HG03565 (cell line): ENCODE data around the gene ZNF358.

ENCODE experiments used
- ATAC-seq: cut with Tn5 transposase; IDR thresholded peaks from one replicate; pipeline ENCODE4 v1.9.1; 2021; ENCODE audit warnings: mild to moderate bottlenecking, moderate library complexity; ENCODE audit not compliant: unreplicated experiment

ZNF358 gene

GRCh38 chr19:7515645-7516151, at the start of gene ZNF358:
Gene ZNF358, plus strand, starts transcription at chr19:7516103. Its CDS starts 3,140 bp downstream, at chr19:7519243.
- no peak for ATAC-seq

DNA sequence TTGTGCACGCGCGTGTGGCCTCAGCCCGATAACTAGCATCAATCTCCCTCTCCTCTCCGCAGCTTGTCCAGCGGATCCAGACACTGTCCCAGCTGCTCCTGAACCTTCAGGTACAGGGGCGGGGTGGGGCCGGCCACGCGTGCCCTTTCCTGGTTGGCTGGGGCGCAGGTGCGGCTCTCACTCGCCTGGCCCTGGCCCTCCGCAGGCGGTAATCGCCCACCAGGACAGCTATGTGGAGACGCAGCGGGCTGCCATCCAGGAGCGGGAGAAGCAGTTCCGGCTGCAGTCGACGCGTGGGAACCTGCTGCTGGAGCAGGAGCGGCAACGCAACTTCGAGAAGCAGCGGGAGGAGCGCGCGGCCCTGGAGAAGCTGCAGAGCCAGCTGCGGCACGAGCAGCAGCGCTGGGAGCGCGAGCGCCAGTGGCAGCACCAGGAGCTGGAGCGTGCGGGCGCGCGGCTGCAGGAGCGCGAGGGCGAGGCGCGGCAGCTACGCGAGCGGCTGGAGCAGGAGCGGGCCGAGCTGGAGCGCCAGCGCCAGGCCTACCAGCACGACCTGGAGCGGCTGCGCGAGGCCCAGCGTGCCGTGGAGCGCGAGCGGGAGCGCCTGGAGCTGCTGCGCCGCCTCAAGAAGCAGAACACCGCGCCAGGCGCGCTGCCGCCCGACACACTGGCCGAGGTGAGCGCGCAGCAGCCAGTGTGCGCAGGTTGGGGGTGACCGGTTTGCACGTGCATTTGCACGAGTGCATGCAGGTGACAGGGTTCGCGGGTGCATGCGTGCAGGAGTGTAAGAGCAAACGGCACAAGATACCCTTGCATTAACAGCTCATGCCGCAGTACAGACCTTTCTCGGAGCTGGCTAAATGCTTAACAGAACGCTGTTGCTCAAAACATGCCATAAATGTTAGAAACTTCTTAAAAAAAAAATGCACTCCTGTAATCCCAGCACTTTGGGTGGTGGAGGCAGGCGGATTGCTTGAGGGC, 48.6 kb upstream of the ZNF358 start:
- ATAC-seq = no peak

DNA sequence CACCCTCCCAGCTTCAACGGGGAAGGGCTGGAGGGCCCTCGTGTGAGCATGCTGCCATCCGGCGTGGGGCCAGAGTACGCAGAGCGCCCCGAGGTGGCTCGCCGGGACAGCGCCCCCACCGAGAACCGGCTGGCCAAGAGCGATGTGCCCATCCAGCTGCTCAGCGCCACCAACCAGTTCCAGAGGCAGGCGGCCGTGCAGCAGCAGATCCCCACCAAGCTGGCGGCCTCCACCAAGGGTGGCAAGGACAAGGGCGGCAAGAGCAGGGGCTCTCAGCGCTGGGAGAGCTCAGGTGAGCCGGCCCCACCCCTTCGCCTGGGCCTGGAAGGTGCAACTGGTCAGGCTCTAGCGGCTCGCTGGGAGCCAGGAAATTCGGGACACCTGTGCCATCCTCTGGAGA, 47.1 kb upstream of the ZNF358 start:
- ATAC-seq = no peak

GRCh38 chr19:7469669-7470285, 46.1 kb upstream of the ZNF358 start:
- no peak for ATAC-seq

GRCh38 chr19:7470540-7471305, 45.2 kb upstream of the ZNF358 start:
- ATAC-seq = no peak

DNA sequence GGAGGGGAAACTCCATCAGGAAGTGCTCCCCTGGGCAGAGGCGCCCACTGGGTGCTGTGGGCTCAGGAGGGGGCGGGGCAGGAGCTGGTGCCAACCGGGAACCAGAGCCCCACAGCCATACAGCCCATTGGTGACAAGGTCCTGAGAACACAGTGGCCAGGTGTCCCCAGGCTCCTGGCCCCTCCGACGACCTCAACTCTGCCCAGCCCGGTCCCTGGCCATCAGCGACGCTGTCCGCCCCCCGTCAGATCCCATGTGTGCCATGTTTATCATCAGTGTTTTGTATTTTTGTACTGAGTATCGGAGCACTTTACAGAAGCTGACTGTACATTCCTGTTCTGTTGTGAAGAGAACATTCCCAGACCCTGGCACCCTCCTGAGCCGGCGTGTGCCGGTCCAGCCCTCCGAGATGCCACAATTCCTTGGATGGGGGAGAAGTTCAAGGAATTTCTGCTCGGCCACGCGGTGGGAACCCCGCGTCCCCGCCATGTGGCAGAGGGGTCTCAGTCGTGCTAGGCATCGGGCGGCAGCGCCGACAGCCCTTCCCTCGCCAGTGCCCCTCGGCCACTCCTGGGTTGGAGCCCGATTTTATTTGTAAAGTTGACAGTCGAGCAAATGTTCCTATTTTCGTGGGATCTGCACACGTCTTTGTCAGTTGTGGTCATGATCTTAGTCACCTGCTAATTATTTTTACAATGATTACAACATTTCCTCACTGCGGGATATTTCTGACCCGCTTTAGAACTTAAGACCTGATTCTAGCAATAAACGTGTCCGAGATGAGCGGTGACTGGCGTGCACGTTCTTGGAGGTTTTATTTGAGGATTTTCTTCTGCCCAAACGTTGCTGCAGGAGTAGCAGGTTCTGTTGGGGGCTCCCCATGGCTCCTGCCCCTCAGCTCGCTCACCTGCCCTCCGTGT, 43.9 kb upstream of the ZNF358 start:
- ATAC-seq = no peak

DNA sequence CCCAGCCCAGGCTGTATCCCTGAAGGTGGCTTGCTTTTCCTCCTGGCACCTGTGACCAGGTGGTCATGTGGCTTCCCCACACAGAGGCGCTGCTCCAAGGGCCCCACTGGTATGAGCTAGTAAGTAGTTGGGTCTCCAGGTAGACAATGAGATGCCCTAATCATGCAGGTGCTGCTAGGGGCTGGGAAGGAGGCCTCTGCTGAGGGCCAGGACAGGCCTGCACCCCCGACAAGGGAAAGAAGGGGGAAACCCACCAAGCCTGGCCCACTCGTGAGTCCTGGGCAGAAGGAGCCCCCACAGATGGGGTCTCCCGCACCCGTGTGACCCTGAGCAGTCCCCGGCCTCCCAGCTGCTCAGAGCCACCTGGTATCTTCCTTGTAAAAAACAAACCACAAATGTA, 40.2 kb upstream of the ZNF358 start:
- no peak for ATAC-seq

DNA sequence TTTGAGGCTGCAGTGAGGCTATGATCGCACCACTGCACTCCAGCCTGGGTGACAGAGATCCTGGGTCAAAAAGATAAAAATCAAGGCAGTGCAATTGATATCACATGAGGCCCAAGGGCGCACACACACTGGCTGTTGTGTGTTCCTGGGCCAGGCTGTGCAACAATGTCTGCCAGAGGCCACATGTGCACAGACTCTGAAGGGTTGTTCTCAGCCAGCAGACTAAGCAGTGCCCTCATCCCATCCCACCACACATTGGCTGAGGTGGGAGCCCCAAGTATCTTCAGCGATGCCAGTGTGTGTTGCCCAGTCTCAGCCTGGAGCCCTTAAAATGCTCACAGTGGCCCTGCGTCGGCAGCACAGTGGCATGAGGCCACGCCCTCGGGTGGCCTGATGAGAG, 39.7 kb upstream of the ZNF358 start:
- no peak for ATAC-seq

GRCh38 chr19:7476777-7477494, 39.0 kb upstream of the ZNF358 start:
- ATAC-seq = no peak

DNA sequence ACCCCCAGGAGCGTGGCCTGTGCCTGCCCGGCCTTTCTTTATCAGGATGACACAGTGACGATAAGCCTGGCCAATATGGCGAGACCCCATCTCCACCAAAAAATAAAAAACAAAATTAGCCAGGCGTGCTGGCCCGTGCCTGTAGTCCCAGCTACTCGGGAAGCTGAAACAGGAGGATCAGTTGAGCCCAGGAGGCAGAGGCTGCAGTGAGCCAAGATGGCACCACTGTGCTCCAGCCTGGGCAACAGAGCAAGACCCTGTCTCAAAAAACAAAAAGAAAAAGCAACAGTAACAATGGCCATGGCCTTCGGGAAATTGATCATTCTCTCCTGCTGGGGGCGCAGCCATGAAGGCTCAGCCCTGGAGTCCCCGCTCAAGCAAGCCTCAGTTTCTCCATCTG, 38.1 kb upstream of the ZNF358 start:
- no peak for ATAC-seq

GRCh38 chr19:7478173-7478842, 37.6 kb upstream of the ZNF358 start:
- ATAC-seq = no peak

- no peak for ATAC-seq
Observed at GRCh38 chr19:7478843-7479227, 37.1 kb upstream of the ZNF358 start.

- ATAC-seq = no peak
Observed at GRCh38 chr19:7480222-7480969, 35.5 kb upstream of the ZNF358 start.

GRCh38 chr19:7480970-7481255, 35.0 kb upstream of the ZNF358 start:
- ATAC-seq = no peak

GRCh38 chr19:7482584-7483439, 33.1 kb upstream of the ZNF358 start:
- ATAC-seq = no peak

GRCh38 chr19:7483720-7484201, 32.1 kb upstream of the ZNF358 start:
- ATAC-seq = no peak

DNA sequence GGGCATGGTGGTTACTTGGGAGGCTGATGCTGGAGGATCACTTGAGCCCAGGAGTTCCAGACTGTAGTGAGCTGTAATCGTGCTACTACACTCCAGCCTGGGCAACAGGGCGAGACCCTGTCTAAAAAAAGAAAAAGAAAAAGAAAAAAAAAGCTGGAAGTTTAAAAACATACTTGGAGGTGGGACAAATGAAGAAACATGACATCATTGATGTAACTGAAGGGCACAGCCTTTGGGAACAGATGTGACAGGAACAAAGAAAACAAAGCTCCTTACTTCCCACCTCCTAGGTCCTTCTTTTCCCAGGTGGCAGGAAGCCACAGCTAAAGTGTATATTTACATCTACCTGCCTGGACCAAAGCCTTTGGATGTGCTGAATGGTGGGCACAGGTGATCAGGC, 29.0 kb upstream of the ZNF358 start:
- no peak for ATAC-seq
